Nephron progenitor cell (in vitro differentiated cells): ENCODE data around the gene WDR18.

Experiments
- DNase-seq: peaks from one replicate; pipeline ENCODE4 v3.0.0; 2021
- H3K27ac Mint-ChIP-seq: 2 replicates; pipeline ENCODE4 v1.8.0; 2021; ENCODE audit warnings: mild to moderate bottlenecking, moderate library complexity, mixed read lengths
- H3K27me3 Mint-ChIP-seq: 2 replicates; pipeline ENCODE4 v1.8.0; 2021; ENCODE audit warnings: mild to moderate bottlenecking, low read depth, mixed read lengths; ENCODE audit not compliant: poor library complexity
- H3K36me3 Mint-ChIP-seq: 2 replicates; pipeline ENCODE4 v1.8.0; 2021; ENCODE audit warnings: low read depth, mixed read lengths
- H3K4me1 Mint-ChIP-seq: 2 replicates; pipeline ENCODE4 v1.8.0; 2021; ENCODE audit warnings: mixed read lengths
- H3K4me3 Mint-ChIP-seq: 2 replicates; pipeline ENCODE4 v1.8.0; 2021; ENCODE audit warnings: mild to moderate bottlenecking, moderate library complexity, mixed read lengths
- H3K9me3 Mint-ChIP-seq: 2 replicates; pipeline ENCODE4 v1.8.0; 2021; ENCODE audit warnings: mild to moderate bottlenecking, moderate library complexity, mixed read lengths
- TF ChIP-seq, protein P1 (sequence below): fragments of 200-600 bp; sonication (generic); IDR thresholded peaks from 2 replicates; pipeline ENCODE4 v1.5.0; 2021; ENCODE audit warnings: antibody characterized with exemption

WDR18 gene

DNA sequence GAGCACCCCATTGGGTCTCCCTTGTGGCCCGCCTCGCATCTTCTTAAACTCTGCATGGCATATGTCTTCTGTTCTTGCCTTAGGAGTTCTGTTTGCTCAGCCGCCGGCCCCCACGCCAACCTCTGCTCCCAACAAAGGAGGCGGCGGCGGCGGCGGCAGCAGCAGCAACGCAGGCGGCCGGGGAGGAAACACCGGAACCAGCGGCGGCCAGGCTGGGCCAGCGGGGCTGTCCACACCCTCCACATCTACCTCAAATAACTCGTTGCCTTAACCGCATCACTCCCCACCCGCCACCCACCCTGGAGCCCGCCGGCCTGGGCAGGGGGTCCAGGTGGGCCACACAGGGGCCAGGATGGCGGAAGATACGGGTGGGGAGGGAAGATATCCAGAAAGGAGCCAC, 12.3 kb upstream of the WDR18 start:
- DNase-seq = no peak
- Mint-ChIP-seq H3K9me3 (peaks cover 24% of the 10 kb centered on the region), H3K27me3 (peaks cover 3% of the 10 kb centered on the region), H3K4me3 (no peak overlapping the region), H3K4me1 (peaks cover 26% of the 10 kb centered on the region), H3K36me3 (peaks cover 68% of the 10 kb centered on the region), H3K27ac (no peak overlapping the region)
- TF ChIP-seq, protein P1, sequence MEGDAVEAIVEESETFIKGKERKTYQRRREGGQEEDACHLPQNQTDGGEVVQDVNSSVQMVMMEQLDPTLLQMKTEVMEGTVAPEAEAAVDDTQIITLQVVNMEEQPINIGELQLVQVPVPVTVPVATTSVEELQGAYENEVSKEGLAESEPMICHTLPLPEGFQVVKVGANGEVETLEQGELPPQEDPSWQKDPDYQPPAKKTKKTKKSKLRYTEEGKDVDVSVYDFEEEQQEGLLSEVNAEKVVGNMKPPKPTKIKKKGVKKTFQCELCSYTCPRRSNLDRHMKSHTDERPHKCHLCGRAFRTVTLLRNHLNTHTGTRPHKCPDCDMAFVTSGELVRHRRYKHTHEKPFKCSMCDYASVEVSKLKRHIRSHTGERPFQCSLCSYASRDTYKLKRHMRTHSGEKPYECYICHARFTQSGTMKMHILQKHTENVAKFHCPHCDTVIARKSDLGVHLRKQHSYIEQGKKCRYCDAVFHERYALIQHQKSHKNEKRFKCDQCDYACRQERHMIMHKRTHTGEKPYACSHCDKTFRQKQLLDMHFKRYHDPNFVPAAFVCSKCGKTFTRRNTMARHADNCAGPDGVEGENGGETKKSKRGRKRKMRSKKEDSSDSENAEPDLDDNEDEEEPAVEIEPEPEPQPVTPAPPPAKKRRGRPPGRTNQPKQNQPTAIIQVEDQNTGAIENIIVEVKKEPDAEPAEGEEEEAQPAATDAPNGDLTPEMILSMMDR = no peak

DNA sequence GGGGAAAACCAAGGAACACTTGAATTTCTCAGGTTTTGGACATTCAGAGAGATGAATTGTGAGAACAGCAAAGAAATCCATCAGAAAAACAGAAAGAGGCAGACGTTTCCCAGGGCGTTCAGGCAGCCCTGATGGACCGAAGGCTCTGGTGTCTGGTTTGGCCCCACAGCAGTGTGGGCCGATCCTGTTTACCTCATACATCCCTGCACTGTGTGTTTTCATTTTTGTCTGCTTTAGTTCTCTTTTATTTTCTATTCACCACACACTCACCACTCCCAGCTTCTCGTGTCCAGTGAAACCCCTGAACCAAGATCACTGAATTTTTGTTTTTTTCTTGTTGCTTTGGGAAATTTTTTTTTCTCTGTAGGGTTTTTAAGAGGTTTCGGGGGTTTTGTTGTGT, 11.9 kb upstream of the WDR18 start:
- Mint-ChIP-seq H3K4me3 (no peak overlapping the region), H3K27me3 (peaks cover 3% of the 10 kb centered on the region), H3K4me1 (peaks cover 26% of the 10 kb centered on the region), H3K36me3 (peaks cover 63% of the 10 kb centered on the region), H3K9me3 (peaks cover 19% of the 10 kb centered on the region), H3K27ac (no peak overlapping the region)
- DNase-seq = no peak
- TF ChIP-seq, protein P1 = no peak

GRCh38 chr19:973726-974563, 10.2 kb upstream of the WDR18 start:
- Mint-ChIP-seq H3K4me3 (no peak overlapping the region), H3K27me3 (peaks cover 3% of the 10 kb centered on the region), H3K27ac (no peak overlapping the region), H3K9me3 (peaks cover 13% of the 10 kb centered on the region), H3K4me1 (peaks cover 31% of the 10 kb centered on the region), H3K36me3 (peaks cover 46% of the 10 kb centered on the region)
- TF ChIP-seq, protein P1 = no peak
- no peak for DNase-seq

DNA sequence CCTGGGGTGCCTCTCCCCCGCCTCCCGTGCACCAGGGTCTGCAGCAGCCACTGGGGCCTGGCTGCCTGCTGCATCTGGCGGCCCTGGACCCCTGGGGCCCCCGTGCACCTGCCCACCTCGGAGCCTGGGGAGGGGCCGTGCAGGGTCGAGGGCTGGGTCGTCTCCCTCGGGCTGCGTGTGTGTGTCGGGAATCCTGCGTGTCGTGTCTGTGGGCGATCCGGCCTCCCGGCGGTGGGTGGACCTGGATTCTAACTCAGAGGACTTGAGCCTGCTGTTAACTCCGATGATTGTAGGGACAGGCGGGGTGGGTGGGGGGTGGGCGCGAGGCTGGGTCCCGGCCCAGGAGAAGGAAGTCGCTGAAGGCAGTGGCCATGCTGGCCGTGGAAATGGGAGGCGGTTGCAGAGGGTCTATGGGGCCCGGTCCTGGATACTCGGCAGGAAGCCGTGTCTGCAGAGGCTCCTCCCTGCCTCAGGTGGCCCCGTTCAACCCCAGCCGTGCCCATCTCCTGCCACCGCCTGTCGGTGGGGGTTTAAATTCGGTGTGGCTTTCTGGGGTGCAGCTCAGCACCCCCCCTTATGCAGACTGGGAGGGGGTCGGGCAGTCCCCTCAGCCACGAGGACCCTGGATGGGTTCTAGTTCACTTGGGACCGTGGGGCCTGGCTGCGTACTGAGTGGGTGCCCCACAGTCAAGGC, 9.4 kb upstream of the WDR18 start:
- Mint-ChIP-seq H3K4me1 (peaks cover 36% of the 10 kb centered on the region), H3K4me3 (no peak overlapping the region), H3K36me3 (peaks cover 38% of the 10 kb centered on the region), H3K27me3 (no peaks in the 10 kb centered on the region), H3K27ac (peak overlapping the region; percentile 72), H3K9me3 (peaks cover 10% of the 10 kb centered on the region)
- TF ChIP-seq, protein P1 = no peak
- no peak for DNase-seq

GRCh38 chr19:976476-976875, 7.7 kb upstream of the WDR18 start:
- DNase-seq = no peak
- Mint-ChIP-seq H3K27ac (peak overlapping the region; percentile 86), H3K4me3 (no peak overlapping the region), H3K9me3 (peaks cover 3% of the 10 kb centered on the region), H3K27me3 (peaks cover 4% of the 10 kb centered on the region), H3K36me3 (peaks cover 21% of the 10 kb centered on the region), H3K4me1 (peaks cover 45% of the 10 kb centered on the region)
- TF ChIP-seq, protein P1 = no peak
